IPS DF 6.9 (cell line): ENCODE results near the gene MZT2A.
"Not testable (repeated sequence)": the region's sequence is repeated elsewhere in the genome, so short reads cannot be mapped to it uniquely, and the experiment has no call there.

Source experiments
- DNase-seq: peaks from one replicate; pipeline ENCODE4 v3.0.0-alpha.2; 2013; ENCODE audit warnings: low read depth, low spot score
- H3K27ac ChIP-seq: one replicate; pipeline ENCODE4 v1.5.1; 2013; ENCODE audit warnings: low read length, control low read depth
- H3K27me3 ChIP-seq: 2 replicates; pipeline ENCODE4 v1.6.1; 2013; ENCODE audit warnings: mild to moderate bottlenecking, low read length; ENCODE audit not compliant: control insufficient read depth, insufficient read depth
- H3K36me3 ChIP-seq: 2 replicates; pipeline ENCODE4 v1.6.1; 2013; ENCODE audit warnings: low read length; ENCODE audit not compliant: control insufficient read depth, insufficient read depth
- H3K4me1 ChIP-seq: 2 replicates; pipeline ENCODE4 v1.6.1; 2013; ENCODE audit warnings: low read length; ENCODE audit not compliant: control insufficient read depth, insufficient read depth
- H3K4me3 ChIP-seq: 2 replicates; pipeline ENCODE4 v1.5.1; 2013; ENCODE audit warnings: mild to moderate bottlenecking, low read length
- H3K9me3 ChIP-seq: 2 replicates; pipeline ENCODE4 v1.6.1; 2013; ENCODE audit warnings: low read length, inconsistent platforms; ENCODE audit not compliant: control insufficient read depth, insufficient read depth
- WGBS: extraction: QIAGEN DNeasy Blood & Tissue Kit; methylation state at CpG from one replicate; pipeline ENCODE4 v1.1.7; 2013; ENCODE audit warnings: mixed read lengths, missing lambda C conversion rate; ENCODE audit not compliant: insufficient read length, insufficient coverage; 5-methylcytosine and 5-hydroxymethylcytosine counted together

MZT2A gene

GRCh38 chr2:131509615-131510014, 17.4 kb upstream of the MZT2A start:
- DNase-seq: no peak
- Histone ChIP-seq H3K27me3 (no peaks in the 10 kb centered on the region), H3K36me3 (peaks cover 30% of the 10 kb centered on the region), H3K4me1 (no peaks in the 10 kb centered on the region), H3K4me3 (no peak overlapping the region), H3K27ac (no peak overlapping the region), H3K9me3 (no peaks in the 10 kb centered on the region)
- WGBS: no CpG with 5 or more reads among the region's 9 CpGs

- not testable (repeated sequence) for DNase-seq, H3K4me3 ChIP-seq, H3K9me3 ChIP-seq, H3K4me1 ChIP-seq, H3K27ac ChIP-seq, H3K27me3 ChIP-seq
- peaks cover 36% of the 10 kb centered on the region for H3K36me3 ChIP-seq
- no CpG with 5 or more reads among the region's 7 CpGs for WGBS
Measured at GRCh38 chr2:131504082-131504750, 12.0 kb upstream of the MZT2A start.

GRCh38 chr2:131503587-131503986, 11.4 kb upstream of the MZT2A start:
- not testable (repeated sequence) for H3K4me1 ChIP-seq, H3K4me3 ChIP-seq, H3K27me3 ChIP-seq, DNase-seq, H3K27ac ChIP-seq, H3K9me3 ChIP-seq
- WGBS: no CpG with 5 or more reads among the region's 4 CpGs
- H3K36me3 ChIP-seq: peaks cover 32% of the 10 kb centered on the region

GRCh38 chr2:131498321-131498973, 6.2 kb upstream of the MZT2A start:
- not testable (repeated sequence) for H3K27me3 ChIP-seq, H3K27ac ChIP-seq, H3K9me3 ChIP-seq, H3K4me3 ChIP-seq, H3K4me1 ChIP-seq, DNase-seq
- H3K36me3 ChIP-seq: peaks cover 14% of the 10 kb centered on the region
- no CpG with 5 or more reads among the region's 8 CpGs for WGBS

- not testable (repeated sequence) for DNase-seq, H3K9me3 ChIP-seq, H3K27ac ChIP-seq, H3K27me3 ChIP-seq, H3K4me1 ChIP-seq, H3K4me3 ChIP-seq, H3K36me3 ChIP-seq
- no CpG with 5 or more reads among the region's 1 CpG for WGBS
Measured at GRCh38 chr2:131495506-131495905, 3.3 kb upstream of the MZT2A start.

- WGBS: no CpG with 5 or more reads among the region's 40 CpGs
- DNase-seq: no peak
- H3K27me3 ChIP-seq: no peaks in the 10 kb centered on the region
- peaks cover 5% of the 10 kb centered on the region; the same call in 1 of the 2 replicates for H3K36me3 ChIP-seq
- H3K4me1 ChIP-seq: no peaks in the 10 kb centered on the region; the same call in 1 of the 2 replicates
- H3K9me3 ChIP-seq: no peaks in the 10 kb centered on the region
- no peak overlapping the region for H3K27ac ChIP-seq
- H3K4me3 ChIP-seq: peak overlapping the region; percentile 96
Measured at GRCh38 chr2:131493199-131493968, 1.2 kb upstream of the MZT2A start.

- H3K36me3 ChIP-seq: peaks cover 3% of the 10 kb centered on the region; the same call in 1 of the 2 replicates
- peak; percentile 55 for DNase-seq
- no peaks in the 10 kb centered on the region for H3K27me3 ChIP-seq
- H3K4me1 ChIP-seq: no peaks in the 10 kb centered on the region; the same call in 1 of the 2 replicates
- no peak overlapping the region for H3K27ac ChIP-seq
- H3K9me3 ChIP-seq: no peaks in the 10 kb centered on the region
- H3K4me3 ChIP-seq: peak overlapping the region; percentile 96
- WGBS: no CpG with 5 or more reads among the region's 79 CpGs
Measured at GRCh38 chr2:131492418-131493198, 411 bp upstream of the MZT2A start.

- not testable (repeated sequence) for H3K4me1 ChIP-seq, H3K27me3 ChIP-seq, DNase-seq, H3K27ac ChIP-seq, H3K36me3 ChIP-seq, H3K9me3 ChIP-seq
- H3K4me3 ChIP-seq: peak overlapping the region; percentile 15; the same call in 1 of the 2 replicates
- WGBS: no CpG with 5 or more reads among the region's 22 CpGs
Measured at GRCh38 chr2:131491469-131491836, 744 bp downstream of the MZT2A start.

GRCh38 chr2:131490616-131491468, 1.4 kb downstream of the MZT2A start:
- not testable (repeated sequence) for DNase-seq, H3K27ac ChIP-seq, H3K4me1 ChIP-seq, H3K36me3 ChIP-seq, H3K4me3 ChIP-seq, H3K9me3 ChIP-seq, H3K27me3 ChIP-seq
- WGBS: no CpG with 5 or more reads among the region's 20 CpGs
